HepG2 (cell line): Measurements from ENCODE around the gene DNAAF3. TPM values are rescaled to one million over a fixed set of nuclear protein-coding genes. Genes with fewer than 3 reads are reported as not detected.
A peak's percentile ranks its signal among the peaks of the same experiment; 100 is the strongest.

Experiments used
- ETV6 ChIP-seq: sonication (generic); formaldehyde crosslinking; conservative IDR thresholded peaks from 2 replicates; pipeline ENCODE4 v1.4.0; 2020; ENCODE audit warnings: missing genetic modification reagents
- EZH2 ChIP-seq: conservative IDR thresholded peaks from 2 replicates; pipeline ENCODE4 v1.6.1; 2012; ENCODE audit warnings: mild to moderate bottlenecking, low read depth, low read length, moderate library complexity
- HCFC1 ChIP-seq: fragments of 150-350 bp; IDR thresholded peaks from 2 replicates; pipeline ENCODE4 v1.6.1; 2014; ENCODE audit warnings: low read depth, low read length
- HNRNPUL1 ChIP-seq: fragments of 200-400 bp; formaldehyde crosslinking; IDR thresholded peaks from 2 replicates; pipeline ENCODE4 v1.6.1; 2017; ENCODE audit warnings: low read depth, mild to moderate bottlenecking, low read length, moderate library complexity
- KDM4B ChIP-seq: sonication (generic); formaldehyde crosslinking; IDR thresholded peaks from 2 replicates; pipeline ENCODE4 v1.4.0; 2020; ENCODE audit warnings: missing genetic modification reagents
- MTA1 ChIP-seq: sonication (generic); formaldehyde crosslinking; IDR thresholded peaks from 2 replicates; pipeline ENCODE4 v1.4.0; 2020; ENCODE audit warnings: missing genetic modification reagents, mild to moderate bottlenecking, borderline replicate concordance
- POLR2AphosphoS5 ChIP-seq: IDR thresholded peaks from 2 replicates; pipeline ENCODE4 v1.6.1; 2012; ENCODE audit warnings: low read depth, low read length
- PRMT3 ChIP-seq: sonication (generic); formaldehyde crosslinking; IDR thresholded peaks from 2 replicates; pipeline ENCODE4 v1.8.1; 2022; ENCODE audit warnings: low read depth, mild to moderate bottlenecking, moderate library complexity, missing genetic modification reagents, borderline replicate concordance
- REPIN1 ChIP-seq: sonication (generic); formaldehyde crosslinking; IDR thresholded peaks from 2 replicates; pipeline ENCODE4 v1.8.0; 2022; ENCODE audit warnings: missing genetic modification reagents, low read depth, mild to moderate bottlenecking, borderline replicate concordance
- THAP11 ChIP-seq: IDR thresholded peaks from 2 replicates; pipeline ENCODE4 v1.6.1; 2016; ENCODE audit warnings: missing biosample characterization, missing genetic modification reagents
- ZNF263 ChIP-seq: sonication (generic); formaldehyde crosslinking; IDR thresholded peaks from 2 replicates; pipeline ENCODE4 v1.4.0; 2020; ENCODE audit warnings: missing genetic modification reagents
- ZNF619 ChIP-seq: sonication (generic); formaldehyde crosslinking; IDR thresholded peaks from 2 replicates; pipeline ENCODE4 v1.4.0; 2020; ENCODE audit warnings: mild to moderate bottlenecking, missing genetic modification reagents
- polyA plus RNA-seq, 8 experiments: library from polyadenylated mRNA; depleted of rRNA in 3 of 8; stranded (reverse) in 7 of 8; unstranded in 1 of 8; fragments of >200 nt; fragmentation: Illumina TruSeq in 4 of 8; extraction: Trizol in 4 of 8; gene quantifications; 2 replicates each; pipeline versions ENCODE4 v1.2.1 to v1.2.3, GENCODE V29; 2011 to 2016; ENCODE audit warnings: low read depth in 4 of 8, missing spikeins in 1 of 8, mixed read lengths in 1 of 8; ENCODE audit not compliant: insufficient read depth in 1 of 8
- total RNA-seq, 5 experiments: library from RNA; depleted of rRNA; stranded (reverse); fragments of >200 nt; fragmentation: Illumina TruSeq; extraction: Trizol; gene quantifications; 2 replicates each; pipeline ENCODE4 v1.2.3, GENCODE V29; 2016; ENCODE audit warnings: low read depth in 1 of 5
- TF ChIP-seq, protein P1 (sequence below): sonication (generic); formaldehyde crosslinking; IDR thresholded peaks from 2 replicates; pipeline ENCODE4 v1.4.0; 2020; ENCODE audit warnings: mild to moderate bottlenecking, missing genetic modification reagents
- TF ChIP-seq, protein P2 (sequence below): sonication (generic); formaldehyde crosslinking; IDR thresholded peaks from 2 replicates; pipeline ENCODE4 v1.4.0; 2020; ENCODE audit warnings: mild to moderate bottlenecking, missing genetic modification reagents, borderline replicate concordance
- TF ChIP-seq, protein P3 (sequence below): sonication (generic); formaldehyde crosslinking; IDR thresholded peaks from 2 replicates; pipeline ENCODE4 v1.8.1; 2023; ENCODE audit warnings: mild to moderate bottlenecking, missing genetic modification reagents
- TF ChIP-seq, protein P4 (sequence below): sonication (generic); formaldehyde crosslinking; IDR thresholded peaks from 2 replicates; pipeline ENCODE4 v1.4.0; 2020; ENCODE audit warnings: missing genetic modification reagents
- TF ChIP-seq, protein P5 (sequence below): IDR thresholded peaks from 2 replicates; pipeline ENCODE4 v1.6.1; 2016; ENCODE audit warnings: mild to moderate bottlenecking, missing biosample characterization, missing genetic modification reagents
- TF ChIP-seq, protein P6 (sequence below): sonication (generic); formaldehyde crosslinking; IDR thresholded peaks from 2 replicates; pipeline ENCODE4 v1.4.0; 2020; ENCODE audit warnings: low read depth, mild to moderate bottlenecking, missing genetic modification reagents
- TF ChIP-seq, protein P7 (sequence below): sonication (generic); formaldehyde crosslinking; IDR thresholded peaks from 2 replicates; pipeline ENCODE4 v1.5.0; 2020; ENCODE audit warnings: missing genetic modification reagents

DNAAF3 gene
- total and polyA plus RNA-seq, 2 of the 13 experiments (the other 11 are each of a cell fraction or from before 2014, with no cell fraction given): 0.30 to 0.40 TPM

DNA sequence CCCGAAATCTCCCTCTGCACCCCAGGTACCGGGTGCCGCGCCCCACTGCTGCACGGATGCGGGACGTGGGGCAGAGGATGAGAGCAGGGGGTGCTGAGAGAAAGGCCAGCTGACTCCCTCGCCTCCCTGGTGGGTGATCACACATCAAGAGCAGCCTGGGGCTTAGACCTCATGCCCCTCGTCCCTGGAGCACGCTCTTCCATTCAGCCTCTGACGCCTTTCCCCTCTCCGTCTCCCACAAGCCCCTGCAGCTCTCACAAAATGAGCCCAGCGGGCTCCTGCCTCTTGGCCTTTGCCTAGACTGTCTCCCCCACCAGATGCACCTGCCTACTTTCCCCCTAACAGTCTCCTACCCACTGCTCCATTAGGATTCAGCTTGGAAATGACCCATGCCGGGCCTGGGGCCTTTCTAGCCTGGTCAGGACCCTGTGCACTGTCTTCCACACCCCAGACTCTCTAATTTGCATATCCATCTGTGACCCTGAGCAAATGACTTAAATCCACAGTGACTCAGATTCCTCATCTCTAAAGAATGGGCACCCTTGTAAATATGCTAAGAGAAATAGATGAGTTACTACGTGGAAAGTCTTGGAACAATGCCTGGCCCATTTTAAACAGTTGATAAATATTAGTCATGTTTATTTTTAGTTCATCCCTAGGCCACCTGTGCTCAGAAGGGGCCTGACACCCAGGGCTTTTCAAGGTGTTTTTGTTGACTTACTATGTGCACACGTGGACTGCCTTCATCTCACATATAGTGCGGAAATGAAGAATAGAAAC lies 43.5 kb upstream of the DNAAF3 start (continued):
- TF ChIP-seq, protein P1, sequence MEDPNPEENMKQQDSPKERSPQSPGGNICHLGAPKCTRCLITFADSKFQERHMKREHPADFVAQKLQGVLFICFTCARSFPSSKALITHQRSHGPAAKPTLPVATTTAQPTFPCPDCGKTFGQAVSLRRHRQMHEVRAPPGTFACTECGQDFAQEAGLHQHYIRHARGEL: no peak
- TF ChIP-seq ZNF619 (CRISPR knock-in tag) (no peak), PRMT3 (CRISPR knock-in tag) (no peak), THAP11 (CRISPR knock-in tag) (0 out of 2 replicates have a peak, but pooled peaks have one; percentile 7), HNRNPUL1 (no peak), ZNF263 (CRISPR knock-in tag) (peak; percentile 89), KDM4B (CRISPR knock-in tag) (no peak), REPIN1 (CRISPR knock-in tag) (no peak), EZH2 (no peak), ETV6 (CRISPR knock-in tag) (no peak), MTA1 (CRISPR knock-in tag) (no peak), POLR2AphosphoS5 (0 out of 2 replicates have a peak, but pooled peaks have one; percentile 25), HCFC1 (no peak)
- TF ChIP-seq, protein P2, sequence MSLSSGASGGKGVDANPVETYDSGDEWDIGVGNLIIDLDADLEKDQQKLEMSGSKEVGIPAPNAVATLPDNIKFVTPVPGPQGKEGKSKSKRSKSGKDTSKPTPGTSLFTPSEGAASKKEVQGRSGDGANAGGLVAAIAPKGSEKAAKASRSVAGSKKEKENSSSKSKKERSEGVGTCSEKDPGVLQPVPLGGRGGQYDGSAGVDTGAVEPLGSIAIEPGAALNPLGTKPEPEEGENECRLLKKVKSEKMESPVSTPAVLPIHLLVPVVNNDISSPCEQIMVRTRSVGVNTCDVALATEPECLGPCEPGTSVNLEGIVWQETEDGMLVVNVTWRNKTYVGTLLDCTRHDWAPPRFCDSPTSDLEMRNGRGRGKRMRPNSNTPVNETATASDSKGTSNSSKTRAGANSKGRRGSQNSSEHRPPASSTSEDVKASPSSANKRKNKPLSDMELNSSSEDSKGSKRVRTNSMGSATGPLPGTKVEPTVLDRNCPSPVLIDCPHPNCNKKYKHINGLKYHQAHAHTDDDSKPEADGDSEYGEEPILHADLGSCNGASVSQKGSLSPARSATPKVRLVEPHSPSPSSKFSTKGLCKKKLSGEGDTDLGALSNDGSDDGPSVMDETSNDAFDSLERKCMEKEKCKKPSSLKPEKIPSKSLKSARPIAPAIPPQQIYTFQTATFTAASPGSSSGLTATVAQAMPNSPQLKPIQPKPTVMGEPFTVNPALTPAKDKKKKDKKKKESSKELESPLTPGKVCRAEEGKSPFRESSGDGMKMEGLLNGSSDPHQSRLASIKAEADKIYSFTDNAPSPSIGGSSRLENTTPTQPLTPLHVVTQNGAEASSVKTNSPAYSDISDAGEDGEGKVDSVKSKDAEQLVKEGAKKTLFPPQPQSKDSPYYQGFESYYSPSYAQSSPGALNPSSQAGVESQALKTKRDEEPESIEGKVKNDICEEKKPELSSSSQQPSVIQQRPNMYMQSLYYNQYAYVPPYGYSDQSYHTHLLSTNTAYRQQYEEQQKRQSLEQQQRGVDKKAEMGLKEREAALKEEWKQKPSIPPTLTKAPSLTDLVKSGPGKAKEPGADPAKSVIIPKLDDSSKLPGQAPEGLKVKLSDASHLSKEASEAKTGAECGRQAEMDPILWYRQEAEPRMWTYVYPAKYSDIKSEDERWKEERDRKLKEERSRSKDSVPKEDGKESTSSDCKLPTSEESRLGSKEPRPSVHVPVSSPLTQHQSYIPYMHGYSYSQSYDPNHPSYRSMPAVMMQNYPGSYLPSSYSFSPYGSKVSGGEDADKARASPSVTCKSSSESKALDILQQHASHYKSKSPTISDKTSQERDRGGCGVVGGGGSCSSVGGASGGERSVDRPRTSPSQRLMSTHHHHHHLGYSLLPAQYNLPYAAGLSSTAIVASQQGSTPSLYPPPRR (CRISPR knock-in tag): no peak
- TF ChIP-seq, protein P3, sequence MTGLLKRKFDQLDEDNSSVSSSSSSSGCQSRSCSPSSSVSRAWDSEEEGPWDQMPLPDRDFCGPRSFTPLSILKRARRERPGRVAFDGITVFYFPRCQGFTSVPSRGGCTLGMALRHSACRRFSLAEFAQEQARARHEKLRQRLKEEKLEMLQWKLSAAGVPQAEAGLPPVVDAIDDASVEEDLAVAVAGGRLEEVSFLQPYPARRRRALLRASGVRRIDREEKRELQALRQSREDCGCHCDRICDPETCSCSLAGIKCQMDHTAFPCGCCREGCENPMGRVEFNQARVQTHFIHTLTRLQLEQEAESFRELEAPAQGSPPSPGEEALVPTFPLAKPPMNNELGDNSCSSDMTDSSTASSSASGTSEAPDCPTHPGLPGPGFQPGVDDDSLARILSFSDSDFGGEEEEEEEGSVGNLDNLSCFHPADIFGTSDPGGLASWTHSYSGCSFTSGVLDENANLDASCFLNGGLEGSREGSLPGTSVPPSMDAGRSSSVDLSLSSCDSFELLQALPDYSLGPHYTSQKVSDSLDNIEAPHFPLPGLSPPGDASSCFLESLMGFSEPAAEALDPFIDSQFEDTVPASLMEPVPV (CRISPR knock-in tag): peak; percentile 27; the same call in 1 of the 2 replicates
- TF ChIP-seq, protein P4, sequence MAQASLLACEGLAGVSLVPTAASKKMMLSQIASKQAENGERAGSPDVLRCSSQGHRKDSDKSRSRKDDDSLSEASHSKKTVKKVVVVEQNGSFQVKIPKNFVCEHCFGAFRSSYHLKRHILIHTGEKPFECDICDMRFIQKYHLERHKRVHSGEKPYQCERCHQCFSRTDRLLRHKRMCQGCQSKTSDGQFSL (CRISPR knock-in tag): no peak
- TF ChIP-seq, protein P5, sequence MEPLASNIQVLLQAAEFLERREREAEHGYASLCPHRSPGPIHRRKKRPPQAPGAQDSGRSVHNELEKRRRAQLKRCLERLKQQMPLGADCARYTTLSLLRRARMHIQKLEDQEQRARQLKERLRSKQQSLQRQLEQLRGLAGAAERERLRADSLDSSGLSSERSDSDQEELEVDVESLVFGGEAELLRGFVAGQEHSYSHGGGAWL (CRISPR knock-in tag): peak; percentile 63; the same call in 1 of the 2 replicates
- TF ChIP-seq, protein P6, sequence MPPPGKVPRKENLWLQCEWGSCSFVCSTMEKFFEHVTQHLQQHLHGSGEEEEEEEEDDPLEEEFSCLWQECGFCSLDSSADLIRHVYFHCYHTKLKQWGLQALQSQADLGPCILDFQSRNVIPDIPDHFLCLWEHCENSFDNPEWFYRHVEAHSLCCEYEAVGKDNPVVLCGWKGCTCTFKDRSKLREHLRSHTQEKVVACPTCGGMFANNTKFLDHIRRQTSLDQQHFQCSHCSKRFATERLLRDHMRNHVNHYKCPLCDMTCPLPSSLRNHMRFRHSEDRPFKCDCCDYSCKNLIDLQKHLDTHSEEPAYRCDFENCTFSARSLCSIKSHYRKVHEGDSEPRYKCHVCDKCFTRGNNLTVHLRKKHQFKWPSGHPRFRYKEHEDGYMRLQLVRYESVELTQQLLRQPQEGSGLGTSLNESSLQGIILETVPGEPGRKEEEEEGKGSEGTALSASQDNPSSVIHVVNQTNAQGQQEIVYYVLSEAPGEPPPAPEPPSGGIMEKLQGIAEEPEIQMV (CRISPR knock-in tag): peak; percentile 25; the same call in 1 of the 2 replicates
- TF ChIP-seq, protein P7, sequence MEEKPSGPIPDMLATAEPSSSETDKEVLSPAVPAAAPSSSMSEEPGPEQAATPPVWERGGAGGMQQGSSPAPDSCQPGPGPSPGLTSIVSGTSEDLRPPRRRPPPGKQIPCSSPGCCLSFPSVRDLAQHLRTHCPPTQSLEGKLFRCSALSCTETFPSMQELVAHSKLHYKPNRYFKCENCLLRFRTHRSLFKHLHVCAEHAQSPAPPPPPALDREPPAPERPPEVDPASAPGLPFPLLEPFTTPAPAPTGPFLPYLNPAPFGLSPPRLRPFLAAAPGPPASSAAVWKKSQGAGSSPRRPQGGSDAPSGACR (CRISPR knock-in tag): no peak
